PC-9 (cell line): ENCODE measurements around the gene PUDP. TPM values are rescaled to one million over a fixed set of nuclear protein-coding genes. Genes with fewer than 3 reads are reported as not detected.

Experiments
- BruUV-seq: library from RNA; stranded (reverse); fragments of 400-500 nt; replicated peaks from 2 replicates; lab custom pipeline; 2021; lab: Mats Ljungman, UMichigan
- CTCF ChIA-PET: fragments of 300-600 bp; sonication (Branson Sonifier 250); formaldehyde crosslinking; loops from one replicate; lab custom pipeline; 2022; ENCODE audit warnings: antibody characterized with exemption; lab: Charles Lee
- POLR2A ChIA-PET: fragments of 300-600 bp; sonication (Branson Sonifier 250); formaldehyde crosslinking; loops from one replicate; lab custom pipeline; 2022; ENCODE audit warnings: antibody characterized with exemption; ENCODE audit not compliant: unreplicated experiment; lab: Charles Lee
- DNase-seq, 2 experiments: peaks; one replicate each; pipeline versions ENCODE4 v3.0.0 to v3.0.0-alpha.2; 2015 to 2022; ENCODE audit warnings: mixed read lengths in 1 of 2
- H2AFZ ChIP-seq: fragments of 200-600 bp; sonication (generic); 2 replicates; pipeline ENCODE4 v1.8.1; 2017; ENCODE audit warnings: antibody characterized with exemption
- H3F3A ChIP-seq: fragments of 200-600 bp; sonication (generic); 2 replicates; pipeline ENCODE4 v1.8.1; 2017; ENCODE audit warnings: antibody characterized with exemption, mild to moderate bottlenecking, low read depth; ENCODE audit not compliant: insufficient read depth
- H3K27ac ChIP-seq: fragments of 200-600 bp; sonication (generic); 2 replicates; pipeline ENCODE4 v1.6.1; 2016; ENCODE audit warnings: mixed run types
- H3K27me3 ChIP-seq: fragments of 200-600 bp; sonication (generic); 2 replicates; pipeline ENCODE4 v1.6.1; 2016; ENCODE audit warnings: low read depth, mixed run types; ENCODE audit not compliant: insufficient read depth
- H3K36me3 ChIP-seq: fragments of 200-600 bp; sonication (generic); 2 replicates; pipeline ENCODE4 v1.6.1; 2016; ENCODE audit warnings: low read depth, mixed run types
- H3K4me1 ChIP-seq: fragments of 200-600 bp; sonication (generic); replicated peaks from 2 replicates; pipeline ENCODE4 v1.6.1; 2016; ENCODE audit warnings: mixed run types; ENCODE audit not compliant: insufficient read depth
- H3K4me2 ChIP-seq: fragments of 200-600 bp; sonication (generic); 2 replicates; pipeline ENCODE4 v1.6.1; 2017; ENCODE audit warnings: mixed run types
- H3K4me3 ChIP-seq: fragments of 200-600 bp; sonication (generic); 2 replicates; pipeline ENCODE4 v1.6.1; 2016; ENCODE audit warnings: mixed run types
- H3K79me2 ChIP-seq: fragments of 200-600 bp; sonication (generic); 2 replicates; pipeline ENCODE4 v1.6.1; 2017; ENCODE audit warnings: low read depth, mixed run types
- H3K9me2 ChIP-seq: fragments of 200-600 bp; sonication (generic); 2 replicates; pipeline ENCODE4 v1.8.1; 2017; ENCODE audit warnings: mild to moderate bottlenecking; ENCODE audit not compliant: insufficient read depth
- H3K9me3 ChIP-seq: fragments of 200-600 bp; sonication (generic); 2 replicates; pipeline ENCODE4 v1.8.1; 2016; ENCODE audit warnings: low read depth; ENCODE audit not compliant: insufficient read depth
- H4K20me1 ChIP-seq: fragments of 200-600 bp; sonication (generic); 2 replicates; pipeline ENCODE4 v1.8.1; 2017; ENCODE audit not compliant: insufficient read depth
- EZH2 ChIP-seq: fragments of 200-600 bp; sonication (generic); IDR thresholded peaks from 2 replicates; pipeline ENCODE4 v1.8.0; 2017; ENCODE audit warnings: antibody characterized with exemption, low read depth
- intact Hi-C: fragments of 100-400 bp; cut with micrococcal nuclease; formaldehyde crosslinking; loops from one replicate; pipeline ENCODE4 v1.10.0; 2022; ENCODE audit not compliant: unreplicated experiment
- total RNA-seq: library from RNA; stranded (reverse); gene quantifications from 2 replicates; pipeline ENCODE4 v1.2.3, GENCODE V29; 2021
- TF ChIP-seq, protein P1 (sequence below): fragments of 200-600 bp; sonication (generic); conservative IDR thresholded peaks from 2 replicates; pipeline ENCODE4 v1.6.1; 2017; ENCODE audit warnings: mixed run types, antibody characterized with exemption, mild to moderate bottlenecking, moderate library complexity

PUDP gene
- total RNA-seq, 1 experiment from 2014 or later, result 24.9 TPM

DNA sequence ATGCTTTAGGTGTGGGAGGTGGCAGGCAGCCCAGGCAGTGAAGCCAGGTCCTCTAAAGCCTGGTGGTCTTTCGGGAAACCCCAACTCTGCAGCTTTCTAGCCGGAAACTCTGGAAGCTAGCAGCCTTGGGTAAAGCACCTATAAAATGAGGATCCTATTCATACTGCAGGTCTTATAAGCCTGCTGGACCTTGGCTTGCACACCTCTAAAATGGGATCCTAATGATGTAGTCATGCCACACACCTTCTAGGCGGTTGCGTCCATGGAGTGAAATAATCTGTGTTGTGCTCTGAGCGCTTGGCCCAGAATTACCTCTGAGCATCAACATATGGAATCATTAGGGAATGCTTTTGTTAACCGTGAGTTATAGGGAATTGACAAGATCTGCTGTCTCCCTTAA lies 36.4 kb downstream of the PUDP start:
- ChIA-PET CTCF (no interaction called here), POLR2A (no interaction called here)
- intact Hi-C loops, result no loop called here
- Histone ChIP-seq H3K79me2 (peaks cover 41% of the 10 kb centered on the region), H3K4me2 (no peak overlapping the region), H3K36me3 (no peaks in the 10 kb centered on the region), H3K4me3 (no peak overlapping the region), H3K27ac (peak overlapping the region; percentile 51; the same call in 1 of the 2 replicates), H4K20me1 (no peaks in the 10 kb centered on the region), H3K4me1 (peaks cover 26% of the 10 kb centered on the region), H3K27me3 (no peaks in the 10 kb centered on the region), H3K9me2 (no peaks in the 10 kb centered on the region), H3K9me3 (no peaks in the 10 kb centered on the region), H3F3A (peaks cover 3% of the 10 kb centered on the region; the same call in 1 of the 2 replicates), H2AFZ (no peak overlapping the region)
- no peak for DNase-seq
- no TSS peak for BruUV-seq
- TF ChIP-seq EZH2, result no peak

DNA sequence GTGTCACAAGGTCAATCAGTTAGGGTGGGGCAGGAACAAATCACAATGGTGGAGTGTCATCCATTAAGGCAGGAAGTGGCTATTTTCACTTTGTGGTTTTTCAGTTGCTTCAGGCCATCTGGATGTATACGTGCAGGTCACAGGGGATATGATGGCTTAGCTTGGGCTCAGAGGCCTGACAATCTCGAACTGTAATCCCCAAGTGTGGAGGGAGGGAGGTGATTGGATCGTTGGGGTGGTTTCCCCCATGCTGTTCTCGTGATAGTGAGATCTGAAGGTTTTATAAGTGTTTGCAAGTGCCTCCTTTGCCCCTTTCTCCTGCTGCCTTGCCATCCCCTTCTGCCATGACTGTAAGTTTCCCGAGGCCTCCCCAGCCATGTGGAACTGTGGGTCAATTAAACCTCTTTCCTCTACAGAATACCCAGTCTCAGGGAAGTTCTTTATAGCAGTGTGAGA lies 37.1 kb downstream of the PUDP start:
- Histone ChIP-seq H3K27me3 (no peaks in the 10 kb centered on the region), H3K4me1 (peaks cover 26% of the 10 kb centered on the region), H3K4me3 (no peak overlapping the region), H3K4me2 (peak overlapping the region; percentile 9), H3K27ac (peak overlapping the region; percentile 51), H2AFZ (no peak overlapping the region), H3F3A (peaks cover 3% of the 10 kb centered on the region; the same call in 1 of the 2 replicates), H3K36me3 (no peaks in the 10 kb centered on the region), H4K20me1 (no peaks in the 10 kb centered on the region), H3K9me2 (no peaks in the 10 kb centered on the region), H3K79me2 (peaks cover 37% of the 10 kb centered on the region), H3K9me3 (no peaks in the 10 kb centered on the region)
- POLR2A ChIA-PET, result interaction anchor here (0.6 kb wide), 1 partner anchor 402 kb away, joined by 10 read pairs; no protein-coding TSS in a partner anchor
- intact Hi-C loops, result no loop called here
- peak in 1 of 2 experiments; percentile 74 for DNase-seq
- CTCF ChIA-PET, result interaction anchor here (0.6 kb wide), 1 partner anchor 29 kb away, joined by 3 read pairs; no protein-coding TSS in a partner anchor
- BruUV-seq, result no TSS peak
- TF ChIP-seq, protein P1, sequence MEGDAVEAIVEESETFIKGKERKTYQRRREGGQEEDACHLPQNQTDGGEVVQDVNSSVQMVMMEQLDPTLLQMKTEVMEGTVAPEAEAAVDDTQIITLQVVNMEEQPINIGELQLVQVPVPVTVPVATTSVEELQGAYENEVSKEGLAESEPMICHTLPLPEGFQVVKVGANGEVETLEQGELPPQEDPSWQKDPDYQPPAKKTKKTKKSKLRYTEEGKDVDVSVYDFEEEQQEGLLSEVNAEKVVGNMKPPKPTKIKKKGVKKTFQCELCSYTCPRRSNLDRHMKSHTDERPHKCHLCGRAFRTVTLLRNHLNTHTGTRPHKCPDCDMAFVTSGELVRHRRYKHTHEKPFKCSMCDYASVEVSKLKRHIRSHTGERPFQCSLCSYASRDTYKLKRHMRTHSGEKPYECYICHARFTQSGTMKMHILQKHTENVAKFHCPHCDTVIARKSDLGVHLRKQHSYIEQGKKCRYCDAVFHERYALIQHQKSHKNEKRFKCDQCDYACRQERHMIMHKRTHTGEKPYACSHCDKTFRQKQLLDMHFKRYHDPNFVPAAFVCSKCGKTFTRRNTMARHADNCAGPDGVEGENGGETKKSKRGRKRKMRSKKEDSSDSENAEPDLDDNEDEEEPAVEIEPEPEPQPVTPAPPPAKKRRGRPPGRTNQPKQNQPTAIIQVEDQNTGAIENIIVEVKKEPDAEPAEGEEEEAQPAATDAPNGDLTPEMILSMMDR, result no peak
- TF ChIP-seq EZH2, result no peak

GRCh38 chrX:7109838-7110793 lies 37.8 kb downstream of the PUDP start:
- Histone ChIP-seq H3K27ac (peak overlapping the region; percentile 51), H3K36me3 (no peaks in the 10 kb centered on the region), H3K79me2 (peaks cover 30% of the 10 kb centered on the region), H4K20me1 (no peaks in the 10 kb centered on the region), H3K4me3 (no peak overlapping the region), H3K9me2 (no peaks in the 10 kb centered on the region), H3K4me2 (peak overlapping the region; percentile 9), H3K27me3 (no peaks in the 10 kb centered on the region), H3K9me3 (no peaks in the 10 kb centered on the region), H3K4me1 (peaks cover 26% of the 10 kb centered on the region), H3F3A (peaks cover 3% of the 10 kb centered on the region; the same call in 1 of the 2 replicates), H2AFZ (no peak overlapping the region)
- CTCF ChIA-PET, result interaction anchor here (0.6 kb wide), 1 partner anchor 30 kb away, joined by 3 read pairs; no protein-coding TSS in a partner anchor
- TF ChIP-seq, protein P1, result no peak
- TF ChIP-seq EZH2, result no peak
- DNase-seq, result no peak
- BruUV-seq, result no TSS peak
- intact Hi-C loops, result no loop called here
- POLR2A ChIA-PET, result interaction anchor here (0.6 kb wide), 1 partner anchor 401 kb away, joined by 10 read pairs; no protein-coding TSS in a partner anchor
